Endothelial cell of umbilical vein (primary cell): ENCODE data around the gene WBP1L. TPM values are rescaled to one million over a fixed set of nuclear protein-coding genes. Genes with fewer than 3 reads are reported as not detected.
"Not testable (repeated sequence)": the region's sequence is repeated elsewhere in the genome, so short reads cannot be mapped to it uniquely, and the experiment has no call there.

ENCODE experiments used
- BruUV-seq: library from RNA; stranded (reverse); fragments of 400-500 nt; replicated peaks from 2 replicates; lab custom pipeline; 2021; lab: Mats Ljungman, UMichigan
- CTCF ChIA-PET: fragments of 300-600, 350-600 bp; sonication (Branson Sonifier 250); formaldehyde crosslinking; loops from one replicate; lab custom pipeline; 2021; ENCODE audit warnings: antibody characterized with exemption, inconsistent platforms; lab: Charles Lee
- POLR2A ChIA-PET: fragments of 300-600, 350-600 bp; sonication (Branson Sonifier 250); formaldehyde crosslinking; loops from one replicate; lab custom pipeline; 2021; ENCODE audit warnings: antibody characterized with exemption, inconsistent platforms; lab: Charles Lee
- DNase-seq: peaks from one replicate; pipeline ENCODE4 v3.0.0-alpha.2; 2011; ENCODE audit warnings: low read depth, low spot score
- FAIRE-seq: peaks from 2 replicates; lab custom pipeline; 2011; peaks lifted over from hg19 to GRCh38; lab: Jason Lieb, UNC
- H2AFZ ChIP-seq: 2 replicates; pipeline ENCODE4 v1.6.0; 2012; ENCODE audit warnings: low read depth, low read length, control low read depth, inconsistent platforms
- H3K27ac ChIP-seq: 2 replicates; pipeline ENCODE4 v1.5.1; 2011; ENCODE audit warnings: low read depth, mild to moderate bottlenecking, control low read depth, low read length, moderate library complexity; ENCODE audit not compliant: insufficient read depth
- H3K27me3 ChIP-seq, 2 experiments: 2 replicates each; pipeline versions ENCODE4 v1.6.0 to v1.6.1; 2011; ENCODE audit warnings: low read length in 2 of 2, mixed read lengths in 1 of 2; ENCODE audit not compliant: control insufficient read depth in 2 of 2, insufficient read depth in 2 of 2
- H3K36me3 ChIP-seq, 2 experiments: 2 replicates in 1 of 2; 3 replicates in 1 of 2; pipeline ENCODE4 v1.5.1; 2011; ENCODE audit warnings: low read length in 2 of 2, mild to moderate bottlenecking in 1 of 2, moderate library complexity in 1 of 2; ENCODE audit not compliant: control insufficient read depth in 2 of 2, insufficient read depth in 2 of 2; ENCODE audit errors: extremely low read depth in 1 of 2
- H3K4me1 ChIP-seq: 3 replicates; pipeline ENCODE4 v1.5.1; 2011; ENCODE audit warnings: mild to moderate bottlenecking, low read length; ENCODE audit not compliant: control insufficient read depth, insufficient read depth; ENCODE audit errors: extremely low read depth
- H3K4me2 ChIP-seq: 2 replicates; pipeline ENCODE4 v1.6.1; 2011; ENCODE audit warnings: low read length, control low read depth, mixed read lengths; ENCODE audit not compliant: insufficient read depth
- H3K4me3 ChIP-seq, 3 experiments: fragments of 200-600 bp in 1 of 3; sonication (generic), shearing (Covaris generic) in 1 of 3; replicated peaks in 1 of 3; 2 replicates each; pipeline ENCODE4 v1.5.1; 2011 to 2016; ENCODE audit warnings: control low read depth in 3 of 3, low read length in 3 of 3, mild to moderate bottlenecking in 2 of 3, inconsistent platforms in 1 of 3, low read depth in 1 of 3, moderate library complexity in 1 of 3; ENCODE audit not compliant: insufficient read depth in 1 of 3
- H3K79me2 ChIP-seq: 2 replicates; pipeline ENCODE4 v1.6.0; 2012; ENCODE audit warnings: low read length, inconsistent platforms; ENCODE audit not compliant: control insufficient read depth, insufficient read depth
- H3K9ac ChIP-seq: replicated peaks from 2 replicates; pipeline ENCODE3; 2011; ENCODE audit warnings: low read length, control low read depth; ENCODE audit not compliant: insufficient read depth; ENCODE audit errors: extremely low read depth
- H3K9me1 ChIP-seq: replicated peaks from 3 replicates; pipeline ENCODE4 v1.6.0; 2011; ENCODE audit warnings: mild to moderate bottlenecking, low read length; ENCODE audit not compliant: control insufficient read depth, insufficient read depth; ENCODE audit errors: extremely low read depth
- H3K9me3 ChIP-seq: replicated peaks from 2 replicates; pipeline ENCODE4 v1.5.1; 2012; ENCODE audit warnings: low read length, inconsistent platforms; ENCODE audit not compliant: control insufficient read depth, insufficient read depth
- H4K20me1 ChIP-seq: replicated peaks from 2 replicates; pipeline ENCODE3; 2011; ENCODE audit warnings: mild to moderate bottlenecking, low read length; ENCODE audit not compliant: control insufficient read depth, insufficient read depth; ENCODE audit errors: extremely low read depth
- CTCF ChIP-seq, 2 donors: IDR thresholded peaks; 1 replicate in 1 of 2; 2 replicates in 1 of 2; pipeline ENCODE4 v1.5.1; 2011; ENCODE audit warnings: low read length in 2 of 2, mild to moderate bottlenecking in 2 of 2, moderate library complexity in 2 of 2, control low read depth in 1 of 2, inconsistent platforms in 1 of 2, low read depth in 1 of 2; ENCODE audit not compliant: insufficient read depth in 1 of 2; ENCODE audit errors: extremely low read depth in 1 of 2
- GATA2 ChIP-seq: IDR thresholded peaks from 2 replicates; pipeline ENCODE4 v1.7.0; 2011; ENCODE audit warnings: low read depth, mild to moderate bottlenecking, moderate library complexity, mixed read lengths, low read length; ENCODE audit not compliant: insufficient read length, insufficient read depth
- JUN ChIP-seq: IDR thresholded peaks from 2 replicates; pipeline ENCODE4 v1.6.1; 2011; ENCODE audit warnings: borderline replicate concordance, low read depth; ENCODE audit not compliant: insufficient read length, insufficient read depth
- POLR2A ChIP-seq: IDR thresholded peaks from 2 replicates; pipeline ENCODE4 v1.6.1; 2012; ENCODE audit warnings: low read depth, mild to moderate bottlenecking, control low read depth, low read length
- POLR2AphosphoS5 ChIP-seq: IDR thresholded peaks from 2 replicates; pipeline ENCODE4 v1.6.1; 2012; ENCODE audit warnings: low read depth, mild to moderate bottlenecking, control low read depth, low read length, moderate library complexity; ENCODE audit not compliant: insufficient read depth
- dilution Hi-C: fragments of 300-500 bp; cut with MboI; formaldehyde crosslinking; loops from one replicate; pipeline ENCODE4 v1.15.0; 2019; ENCODE audit warnings: low sequenced_read_pairs; ENCODE audit not compliant: extremely low pct_ligation_motif_present
- intact Hi-C: fragments of 100-400 bp; cut with micrococcal nuclease; formaldehyde crosslinking; loops from one replicate; pipeline ENCODE4 v1.10.0; 2022
- polyA plus RNA-seq, 4 experiments: library from polyadenylated mRNA; depleted of rRNA in 3 of 4; stranded (reverse) in 3 of 4; unstranded in 1 of 4; fragments of >200 nt; gene quantifications; 2 replicates each; pipeline versions ENCODE4 v1.2.1 to v1.2.3, GENCODE V29; 2011 to 2012; ENCODE audit warnings: missing spikeins in 1 of 4
- total RNA-seq: library from RNA; stranded (reverse); gene quantifications from 2 replicates; pipeline ENCODE4 v1.2.3, GENCODE V29; 2021

WBP1L gene
- total and polyA plus RNA-seq, 2 donors (not counting 3 experiments of a cell fraction or from before 2014, with no cell fraction given) = 46.0 to 70.3 TPM

DNA sequence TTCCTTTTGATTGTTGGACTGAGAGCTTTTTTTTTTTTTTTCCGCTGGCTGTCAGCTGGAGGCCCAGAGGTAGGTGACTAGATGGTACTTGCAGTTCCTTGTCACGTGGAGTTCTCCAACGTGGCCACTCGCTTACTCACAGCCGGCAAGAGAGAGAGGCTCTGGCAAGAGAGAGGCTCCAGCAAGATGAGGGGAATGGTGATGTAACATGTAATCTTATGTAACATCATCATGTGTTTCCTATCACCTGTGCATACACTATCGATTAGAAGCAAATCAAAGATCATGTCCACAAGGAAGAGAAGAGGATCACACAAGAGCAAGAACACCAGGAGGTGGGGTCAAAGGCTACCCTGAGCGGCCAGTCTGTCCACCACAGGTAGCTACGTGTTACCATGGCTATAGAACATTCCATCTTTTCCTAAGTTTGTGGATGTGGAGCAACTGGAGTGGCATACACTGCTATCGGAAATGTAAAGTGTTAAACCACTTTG is 106.3 kb downstream of the WBP1L start:
- H3K27me3 ChIP-seq = peaks cover 0 to 3% of the 10 kb centered on the region in 2 experiments
- no peak overlapping the region for H3K27ac ChIP-seq
- ChIA-PET CTCF (interaction anchor here (0.9 to 2.3 kb wide), 4 partner anchors 12 to 137 kb away, joined by 3 to 7 read pairs (median 4); no protein-coding TSS in a partner anchor), POLR2A (no interaction called here)
- H3K4me1 ChIP-seq = no peaks in the 10 kb centered on the region
- no peaks in the 10 kb centered on the region for H3K9me1 ChIP-seq
- DNase-seq (no peak), FAIRE-seq (no peak)
- H4K20me1 ChIP-seq = no peaks in the 10 kb centered on the region
- TF ChIP-seq POLR2A (no peak), CTCF (IDR thresholded peaks at IDR 0.05; ENCODE audit: extremely low read depth in 1 of 2, insufficient read depth in 1 of 2, low read depth in 1 of 2, low read length in 2 of 2) (no peak), GATA2 (no peak), JUN (no peak), POLR2AphosphoS5 (no peak)
- no peak overlapping the region for H2AFZ ChIP-seq
- H3K4me2 ChIP-seq = no peak overlapping the region
- intact Hi-C loops (no loop called here), dilution Hi-C loops (no loop called here)
- BruUV-seq = no TSS peak
- no peak overlapping the region for H3K4me3 ChIP-seq
- H3K36me3 ChIP-seq = no peaks in the 10 kb centered on the region
- H3K9ac ChIP-seq = no peak overlapping the region
- H3K9me3 ChIP-seq = no peaks in the 10 kb centered on the region
- H3K79me2 ChIP-seq = no peaks in the 10 kb centered on the region

GRCh38 chr10:102853237-102853636 is 109.5 kb downstream of the WBP1L start:
- H3K9ac ChIP-seq, intact Hi-C loops, POLR2A ChIA-PET, H3K4me1 ChIP-seq, DNase-seq, H3K4me2 ChIP-seq, H4K20me1 ChIP-seq, H3K27ac ChIP-seq, H3K9me1 ChIP-seq, H3K9me3 ChIP-seq, H3K27me3 ChIP-seq, FAIRE-seq, H2AFZ ChIP-seq, dilution Hi-C loops, H3K4me3 ChIP-seq, H3K36me3 ChIP-seq, BruUV-seq, CTCF ChIA-PET: not testable (repeated sequence)
- peaks cover 15% of the 10 kb centered on the region for H3K79me2 ChIP-seq
